ENCODE results near the gene OXT. TPM values are rescaled to one million over a fixed set of nuclear protein-coding genes. Genes with fewer than 3 reads are reported as not detected.

OXT gene
- total and polyA plus RNA-seq, 2 of the 13 experiments (the other 11 are each of a cell fraction or from before 2014, with no cell fraction given): not detected

DNA sequence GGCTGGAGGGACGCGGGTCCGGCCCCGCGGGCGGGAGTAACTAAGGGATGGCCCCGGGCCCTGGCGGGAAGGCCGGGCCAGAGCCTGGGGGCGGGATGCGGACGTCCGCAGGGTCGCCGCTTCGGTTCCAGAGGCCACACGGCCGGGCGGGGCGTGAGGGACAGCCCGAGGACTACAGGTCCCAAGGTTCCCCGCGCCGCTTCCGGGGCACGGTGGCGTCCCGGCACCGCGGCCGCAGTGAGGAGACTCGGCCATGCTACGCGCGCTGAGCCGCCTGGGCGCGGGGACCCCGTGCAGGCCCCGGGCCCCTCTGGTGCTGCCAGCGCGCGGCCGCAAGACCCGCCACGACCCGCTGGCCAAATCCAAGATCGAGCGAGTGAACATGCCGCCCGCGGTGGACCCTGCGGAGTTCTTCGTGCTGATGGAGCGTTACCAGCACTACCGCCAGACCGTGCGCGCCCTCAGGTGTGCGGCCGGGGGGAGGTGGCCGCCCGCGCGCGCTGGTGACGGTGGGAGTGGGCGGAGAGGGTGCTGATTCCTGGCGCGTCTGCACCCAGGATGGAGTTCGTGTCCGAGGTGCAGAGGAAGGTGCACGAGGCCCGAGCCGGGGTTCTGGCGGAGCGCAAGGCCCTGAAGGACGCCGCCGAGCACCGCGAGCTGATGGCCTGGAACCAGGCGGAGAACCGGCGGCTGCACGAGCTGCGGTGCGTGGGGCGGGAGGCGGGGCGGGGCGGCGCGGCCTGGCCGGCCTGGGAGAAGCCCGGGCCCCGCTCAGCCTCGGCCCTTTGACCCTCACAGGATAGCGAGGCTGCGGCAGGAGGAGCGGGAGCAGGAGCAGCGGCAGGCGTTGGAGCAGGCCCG is 25.4 kb upstream of the OXT start, which contains the start of gene MRPS26 (continued):
- peak; percentile 87 for TF ChIP-seq KLF15 (CRISPR knock-in tag; IDR thresholded peaks at IDR 0.05; ENCODE audit: borderline replicate concordance)
- TF ChIP-seq, protein P1, sequence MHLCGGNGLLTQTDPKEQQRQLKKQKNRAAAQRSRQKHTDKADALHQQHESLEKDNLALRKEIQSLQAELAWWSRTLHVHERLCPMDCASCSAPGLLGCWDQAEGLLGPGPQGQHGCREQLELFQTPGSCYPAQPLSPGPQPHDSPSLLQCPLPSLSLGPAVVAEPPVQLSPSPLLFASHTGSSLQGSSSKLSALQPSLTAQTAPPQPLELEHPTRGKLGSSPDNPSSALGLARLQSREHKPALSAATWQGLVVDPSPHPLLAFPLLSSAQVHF (CRISPR knock-in tag; IDR thresholded peaks at IDR 0.05): peak; percentile 96
- peak; percentile 56; the same call in 1 of the 2 replicates for TF ChIP-seq CBFB (CRISPR knock-in tag; IDR thresholded peaks at IDR 0.05)
- peak; percentile 45; the same call in 1 of the 2 replicates for TF ChIP-seq RFXANK (CRISPR knock-in tag; IDR thresholded peaks at IDR 0.05)
- TF ChIP-seq ZNF138 (CRISPR knock-in tag; IDR thresholded peaks at IDR 0.05; ENCODE audit: low read depth): peak; percentile 98
- peak; percentile 67; the same call in 1 of the 2 replicates for TF ChIP-seq ZIK1 (CRISPR knock-in tag; IDR thresholded peaks at IDR 0.05; ENCODE audit: borderline replicate concordance, low read depth)
- peak; percentile 95 for TF ChIP-seq ZNF407 (CRISPR knock-in tag; IDR thresholded peaks at IDR 0.05; ENCODE audit: not compliant biosample characterization)
- no peak for TF ChIP-seq CREB1 (IDR thresholded peaks at IDR 0.05)
- TF ChIP-seq CREB1 (CRISPR knock-in tag; IDR thresholded peaks at IDR 0.05): no peak
- no peak for TF ChIP-seq ZNF577 (CRISPR knock-in tag; IDR thresholded peaks at IDR 0.05; ENCODE audit: borderline replicate concordance, low read depth)
- peak; percentile 98; the same call in 1 of the 2 replicates for TF ChIP-seq ZNF337 (CRISPR knock-in tag; IDR thresholded peaks at IDR 0.05; ENCODE audit: borderline replicate concordance, low read depth)
- TF ChIP-seq MEIS1 (CRISPR knock-in tag; IDR thresholded peaks at IDR 0.05; ENCODE audit: borderline replicate concordance): no peak
- peak; percentile 15; the same call in 1 of the 2 replicates for TF ChIP-seq ZNF251 (CRISPR knock-in tag; IDR thresholded peaks at IDR 0.05)
- no peak for TF ChIP-seq SIN3B (IDR thresholded peaks at IDR 0.05; ENCODE audit: low read length)
- peak; percentile 51 for TF ChIP-seq SKI (IDR thresholded peaks at IDR 0.05; ENCODE audit: partially characterized antibody)
- TF ChIP-seq JUN (CRISPR knock-in tag; IDR thresholded peaks at IDR 0.05): peak; percentile 71; the same call in 1 of the 2 replicates
- no peak for TF ChIP-seq TEAD2 (CRISPR knock-in tag; IDR thresholded peaks at IDR 0.05)
- TF ChIP-seq ZNF20 (CRISPR knock-in tag; IDR thresholded peaks at IDR 0.05): no peak
